Ureter (tissue), 1 donor: ENCODE measurements around the gene SBNO1. TPM values are rescaled to one million over a fixed set of nuclear protein-coding genes. Genes with fewer than 3 reads are reported as not detected.
"Not testable (repeated sequence)": the region's sequence is repeated elsewhere in the genome, so short reads cannot be mapped to it uniquely, and the experiment has no call there.

Experiments used
- DNase-seq: peaks from one replicate; pipeline ENCODE4 v3.0.0-alpha.2; 2020; ENCODE audit warnings: low spot score
- total RNA-seq: library from RNA; stranded (reverse); gene quantifications from one replicate; pipeline ENCODE4 v1.2.4, GENCODE V29; 2023
- donor health status: DM: yes; HTN: yes; CAD: no.

The SBNO1 gene
- 31.2 TPM for total RNA-seq

DNA sequence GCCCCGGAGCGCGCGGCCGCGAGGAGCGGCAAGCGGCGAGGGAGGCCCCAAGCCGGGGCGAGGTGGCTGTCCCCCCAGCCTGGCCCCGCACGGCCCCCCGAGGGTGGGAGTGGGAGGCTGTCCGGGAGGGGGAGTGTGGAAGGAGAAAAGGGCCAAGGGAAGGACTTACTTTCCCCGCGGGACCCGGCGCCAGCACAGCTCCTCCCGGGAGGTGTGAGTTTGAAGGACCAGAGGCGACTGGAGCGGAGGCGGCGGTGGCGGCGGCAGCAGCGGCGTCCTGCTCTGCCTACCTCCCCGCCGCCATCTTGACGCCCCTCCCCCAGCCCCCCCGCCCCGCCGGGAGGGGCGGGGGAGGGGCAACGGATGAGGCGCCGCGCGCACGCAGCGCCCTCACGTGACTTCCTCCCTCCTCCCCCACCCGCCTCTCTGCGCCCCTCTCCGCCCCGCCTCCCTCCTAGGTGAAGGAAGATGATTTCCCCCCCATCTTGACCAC lies at the start of gene SBNO1:
Gene SBNO1 (minus strand): TSS at position 316 of the 493 bp plus-strand sequence. CDS start 14,406 bp downstream, outside the sequence.
- peak; percentile 94 for DNase-seq

DNA sequence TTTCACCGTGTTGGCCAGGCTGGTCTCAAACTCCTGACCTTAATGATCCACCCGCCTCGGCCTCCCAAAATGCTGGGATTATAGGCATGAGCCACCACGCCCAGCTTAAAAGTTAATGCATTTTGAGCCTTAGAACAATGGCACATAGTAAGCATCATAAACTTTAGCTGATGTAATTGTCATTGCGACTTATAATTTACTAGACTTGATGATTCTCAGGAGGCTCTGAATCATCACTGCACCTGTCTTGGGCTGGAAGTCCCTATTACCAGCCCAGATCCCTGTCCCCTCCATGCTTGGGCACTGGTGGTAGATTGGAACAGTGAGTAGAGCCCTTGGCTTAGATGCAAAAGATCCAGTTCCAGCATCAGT lies 45.4 kb upstream of the SBNO1 start:
- DNase-seq, result no peak

DNA sequence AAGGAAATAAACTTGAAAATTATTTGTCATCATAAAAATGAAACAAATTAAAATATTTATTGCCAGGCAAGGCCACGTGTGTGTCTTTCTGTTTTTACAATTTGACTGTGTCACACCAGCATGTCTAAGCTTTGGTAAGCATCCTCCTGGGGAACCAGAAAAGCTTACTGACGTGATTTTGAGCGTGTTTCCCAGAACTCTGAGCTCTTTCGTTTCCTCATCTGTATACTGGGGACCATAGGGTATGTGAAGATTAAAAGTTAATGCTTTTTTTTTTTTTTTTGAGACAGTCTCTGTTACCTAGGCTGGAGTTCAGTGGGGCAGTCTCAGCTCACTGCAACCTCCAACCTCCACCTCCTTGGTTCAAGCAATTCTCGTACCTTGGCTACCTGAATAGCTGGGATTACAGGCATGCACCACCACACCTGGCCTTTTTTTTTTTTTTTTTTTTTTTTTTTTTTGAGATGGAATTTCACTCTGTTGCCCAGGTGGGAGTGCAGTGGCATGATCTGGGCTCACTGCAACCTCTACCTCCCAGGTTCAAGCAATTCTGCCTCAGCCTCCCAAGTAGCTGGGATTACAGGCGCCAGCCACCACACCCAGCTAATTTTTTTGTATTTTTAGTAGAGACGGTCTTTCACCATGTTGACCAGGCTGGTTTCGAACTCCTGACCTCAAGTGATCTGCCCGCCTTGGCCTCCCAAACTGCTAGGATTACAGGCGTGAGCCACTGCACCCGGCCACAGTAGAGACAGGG lies 44.8 kb upstream of the SBNO1 start:
- not testable (repeated sequence) for DNase-seq

DNA sequence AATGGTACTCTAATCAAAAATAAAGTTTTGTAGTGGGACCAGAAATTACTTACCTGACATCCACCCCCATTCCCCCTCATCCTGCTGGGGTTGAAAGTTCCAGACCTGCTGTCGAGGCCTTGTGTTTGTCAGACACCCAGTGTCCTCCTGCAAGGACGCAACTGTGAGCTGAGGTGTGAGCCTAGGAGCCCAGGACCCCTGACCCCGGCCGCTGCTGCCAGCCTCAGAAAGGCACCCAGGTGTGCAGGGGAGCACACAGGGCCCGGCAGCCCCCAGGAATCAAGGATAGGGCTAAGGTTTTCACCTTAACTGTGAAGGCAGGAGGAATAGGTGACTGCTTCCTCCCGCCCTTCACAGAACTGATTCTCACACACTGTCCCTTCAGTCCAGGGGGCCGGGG lies 44.0 kb upstream of the SBNO1 start:
- not testable (repeated sequence) for DNase-seq

DNA sequence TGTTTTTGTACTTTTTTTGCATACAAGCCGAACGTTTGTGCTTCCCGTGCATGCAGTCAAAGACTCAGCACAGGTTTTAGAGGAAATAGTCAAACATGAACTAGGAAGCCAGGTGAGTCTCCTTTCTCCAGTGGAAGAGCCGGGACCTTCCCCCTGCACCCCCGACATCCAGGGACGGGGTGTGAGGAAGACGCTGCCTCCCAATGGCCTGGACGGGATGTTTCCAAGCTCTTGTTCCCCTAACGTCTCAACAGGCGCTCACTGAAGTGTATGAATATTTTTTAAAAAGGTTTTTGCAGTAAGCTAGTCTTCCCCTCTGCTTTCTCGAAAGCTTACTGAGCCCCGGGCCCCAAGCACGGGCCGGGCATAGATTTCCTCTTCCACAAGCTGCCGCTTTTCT lies 43.3 kb upstream of the SBNO1 start:
- DNase-seq, result not testable (repeated sequence)

DNA sequence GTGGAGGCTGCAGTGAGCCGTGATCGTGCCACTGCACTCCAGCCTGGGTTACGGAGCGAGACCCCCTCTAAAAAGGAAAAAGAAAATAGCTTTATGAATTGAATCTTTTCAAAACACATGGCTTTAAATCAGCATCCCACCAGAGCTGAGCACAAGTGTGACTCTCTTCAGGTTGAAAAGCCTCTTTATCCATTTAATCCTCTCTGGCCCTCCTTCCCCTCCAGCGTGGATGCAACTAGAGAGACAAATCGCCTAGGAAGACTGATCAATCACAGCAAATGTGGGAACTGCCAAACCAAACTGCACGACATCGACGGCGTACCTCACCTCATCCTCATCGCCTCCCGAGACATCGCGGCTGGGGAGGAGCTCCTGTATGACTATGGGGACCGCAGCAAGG lies 42.6 kb upstream of the SBNO1 start:
- not testable (repeated sequence) for DNase-seq

DNA sequence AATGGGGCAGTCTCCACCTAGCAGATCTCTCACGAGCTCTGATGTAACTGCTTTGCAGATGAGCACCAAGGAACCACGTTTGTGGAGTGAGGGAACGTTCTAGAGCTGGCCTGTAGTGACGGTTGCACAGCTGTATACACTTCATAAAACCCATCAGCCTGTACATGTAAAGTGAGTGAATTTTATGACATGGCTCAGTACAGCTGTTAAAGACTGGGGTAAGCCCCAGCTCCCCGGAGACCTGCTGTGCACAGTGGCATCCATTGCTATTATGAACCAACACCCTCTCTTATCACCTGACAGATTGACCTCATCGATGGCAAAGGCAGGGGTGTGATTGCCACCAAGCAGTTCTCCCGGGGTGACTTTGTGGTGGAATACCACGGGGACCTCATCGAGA lies 39.9 kb upstream of the SBNO1 start:
- DNase-seq, result no peak

DNA sequence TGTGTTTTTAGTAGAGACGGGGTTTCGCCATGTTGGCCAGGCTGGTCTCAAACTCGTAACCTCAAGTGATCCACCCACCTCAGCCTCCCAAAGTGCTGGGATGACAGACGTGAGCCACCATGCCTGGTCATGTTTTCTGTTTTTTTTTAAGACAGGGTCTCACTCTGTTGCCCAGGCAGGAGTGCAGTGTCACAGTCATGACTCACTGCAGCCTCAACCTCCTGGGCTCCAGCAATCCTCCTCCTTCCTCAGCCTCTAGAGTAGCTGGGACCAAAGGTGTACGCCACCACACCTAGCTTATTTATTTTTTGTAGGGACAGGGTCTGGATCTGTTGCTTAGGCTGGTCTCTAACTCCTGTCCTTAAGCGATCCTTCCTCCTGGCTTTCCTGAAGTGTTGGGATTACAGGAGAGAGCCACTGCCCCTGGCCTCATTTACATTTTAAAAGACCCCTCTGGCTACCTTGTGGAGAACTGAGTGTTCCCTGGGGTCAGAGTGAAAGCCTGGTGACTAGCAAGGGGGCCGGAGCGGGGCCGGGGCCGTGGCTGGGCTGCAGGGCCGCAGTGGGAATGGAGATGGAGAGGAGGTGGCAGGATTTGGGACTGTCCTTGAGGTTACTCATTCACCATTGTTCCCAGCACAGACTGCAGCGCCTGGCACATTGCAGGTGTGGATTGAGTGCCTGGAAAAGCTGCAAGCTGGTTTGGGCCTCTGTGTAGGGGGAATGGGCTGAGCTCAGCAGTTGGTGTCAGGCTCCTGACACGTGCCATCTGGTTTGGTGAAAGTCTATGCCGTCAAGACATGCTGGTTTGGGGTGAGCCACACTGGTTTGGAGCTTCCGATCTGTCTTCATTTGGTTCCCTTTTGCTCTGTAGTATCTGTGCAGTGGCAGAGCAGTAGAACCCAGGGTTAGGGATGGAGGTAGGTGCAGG lies 37.4 kb upstream of the SBNO1 start:
- DNase-seq, result no peak

DNA sequence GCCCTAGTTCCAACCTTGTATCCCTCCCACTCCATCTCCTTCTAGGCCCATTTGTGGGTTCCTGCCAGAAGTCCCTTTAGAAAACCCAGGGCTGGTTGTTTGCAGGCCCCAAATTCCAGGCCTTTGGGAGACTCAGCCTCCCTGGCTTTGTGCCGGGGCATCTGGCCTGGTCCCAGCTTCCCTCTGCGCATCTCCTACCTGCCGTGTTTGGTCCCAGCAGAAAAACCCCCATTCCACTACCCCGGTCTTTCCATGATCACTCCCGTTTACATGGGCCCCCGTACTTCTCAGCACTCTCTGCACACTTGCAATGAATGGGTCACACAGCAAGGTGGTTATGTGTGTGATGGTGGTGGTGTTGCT lies 34.6 kb upstream of the SBNO1 start:
- no peak for DNase-seq

DNA sequence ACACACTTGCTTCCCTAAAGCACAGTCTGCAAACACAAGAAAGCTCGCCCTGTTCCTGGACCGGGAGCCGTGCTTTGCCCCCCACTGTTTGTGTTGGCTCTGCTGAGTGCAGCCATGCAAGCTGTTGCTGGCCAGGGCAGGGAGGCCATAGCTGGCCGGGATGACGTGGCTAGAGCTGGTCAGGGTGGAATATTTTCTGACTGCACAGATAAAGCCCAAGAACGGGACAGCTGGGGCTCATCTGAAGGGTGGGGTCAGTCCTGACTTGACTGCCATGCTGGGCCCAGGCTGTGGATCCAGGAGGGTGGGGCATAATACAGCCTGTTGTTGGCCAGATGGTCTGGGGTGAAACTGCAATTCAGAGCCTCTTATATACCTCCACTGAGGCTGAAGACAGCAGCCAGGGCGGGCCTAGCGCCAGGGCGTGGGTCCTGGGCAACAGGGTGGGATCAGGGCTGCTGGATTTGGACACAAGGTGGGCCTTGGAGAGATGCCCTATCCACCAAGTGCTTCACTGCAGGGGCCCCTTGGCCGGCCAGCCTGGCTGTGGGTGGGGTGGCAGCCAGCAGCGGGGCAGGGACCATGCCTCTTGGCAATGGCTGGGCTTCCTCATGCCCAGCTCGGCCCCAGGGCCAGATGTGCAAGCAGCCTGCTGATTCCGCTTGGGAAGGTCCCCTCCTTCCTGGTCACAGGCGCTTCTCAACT lies 34.1 kb upstream of the SBNO1 start:
- peak; percentile 74 for DNase-seq

DNA sequence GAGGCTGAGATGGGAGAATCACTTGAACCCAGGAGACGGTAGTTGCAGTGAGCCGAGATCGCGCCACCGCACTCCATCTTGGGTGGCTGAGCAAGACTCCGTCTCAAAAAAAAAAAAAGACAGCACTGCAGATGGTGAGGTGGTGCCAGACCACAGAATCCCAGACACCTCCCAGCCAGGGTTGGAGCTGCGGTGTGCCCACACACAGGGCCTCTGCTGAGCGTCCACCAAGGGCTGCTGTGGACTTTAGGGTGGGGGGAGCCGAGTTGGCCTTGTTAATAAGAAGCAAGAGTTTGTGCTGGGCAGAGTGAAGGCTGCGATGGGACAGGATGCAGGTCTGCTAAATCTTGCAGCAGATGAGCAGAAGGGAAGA lies 33.5 kb upstream of the SBNO1 start:
- no peak for DNase-seq

DNA sequence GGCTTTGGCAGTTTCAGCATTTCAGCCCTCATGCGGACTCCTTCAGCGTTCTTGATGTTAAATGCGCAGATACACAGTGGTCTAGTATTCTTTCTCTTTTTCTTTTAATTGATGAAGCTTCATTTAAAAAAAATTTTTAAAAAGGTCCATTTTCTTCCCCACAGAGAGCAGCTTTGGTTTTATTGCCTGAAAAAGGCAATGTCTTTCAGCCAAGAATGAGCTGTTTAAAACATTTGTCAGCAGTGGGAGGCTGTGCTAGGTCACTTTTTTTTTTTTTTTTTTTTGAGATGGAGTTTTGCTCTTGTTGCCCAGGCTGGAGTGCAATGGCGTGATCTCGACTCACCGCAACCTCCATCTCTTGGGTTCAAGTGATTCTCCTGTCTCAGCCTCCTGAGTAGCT lies 32.8 kb upstream of the SBNO1 start:
- no peak for DNase-seq

DNA sequence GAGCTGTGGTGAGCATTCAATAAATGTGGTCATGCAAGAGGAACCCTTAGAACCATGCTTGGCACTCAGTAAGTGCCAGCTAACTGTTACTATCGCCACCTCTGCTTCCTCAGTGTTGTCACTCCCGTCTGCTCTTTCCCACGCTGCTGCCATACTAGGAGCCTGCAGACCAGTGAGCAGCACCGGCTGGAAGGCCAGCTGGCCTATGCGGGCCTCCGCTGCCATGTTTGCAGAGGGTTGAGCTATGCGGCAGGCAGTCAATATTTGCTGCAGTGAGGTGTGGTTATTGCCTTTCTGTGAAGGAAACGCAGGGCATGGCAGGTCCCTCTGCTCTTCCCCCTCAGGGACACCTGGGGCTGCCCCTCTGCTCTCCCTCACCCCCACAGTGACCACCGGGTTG lies 32.3 kb upstream of the SBNO1 start:
- no peak for DNase-seq

DNA sequence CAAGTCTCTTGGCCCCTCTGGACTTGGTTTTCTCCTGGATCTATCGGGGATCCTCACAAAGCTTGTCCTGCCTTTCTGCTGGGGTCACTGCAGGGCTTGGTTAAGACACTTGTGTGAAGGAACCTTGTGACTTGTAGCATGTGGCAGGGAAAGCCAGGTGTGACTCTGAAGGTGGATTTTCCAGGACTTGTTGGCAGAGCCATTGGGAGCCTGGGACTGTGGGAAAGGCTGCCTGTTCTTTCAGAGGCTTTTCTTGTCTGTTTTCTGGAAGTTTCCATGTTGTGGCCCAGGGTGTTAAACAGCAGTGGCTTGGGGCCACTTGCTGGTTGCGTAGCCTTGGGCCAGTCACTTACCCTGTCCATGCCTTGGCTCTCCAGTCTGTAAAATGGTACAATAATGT lies 31.9 kb upstream of the SBNO1 start:
- no peak for DNase-seq

DNA sequence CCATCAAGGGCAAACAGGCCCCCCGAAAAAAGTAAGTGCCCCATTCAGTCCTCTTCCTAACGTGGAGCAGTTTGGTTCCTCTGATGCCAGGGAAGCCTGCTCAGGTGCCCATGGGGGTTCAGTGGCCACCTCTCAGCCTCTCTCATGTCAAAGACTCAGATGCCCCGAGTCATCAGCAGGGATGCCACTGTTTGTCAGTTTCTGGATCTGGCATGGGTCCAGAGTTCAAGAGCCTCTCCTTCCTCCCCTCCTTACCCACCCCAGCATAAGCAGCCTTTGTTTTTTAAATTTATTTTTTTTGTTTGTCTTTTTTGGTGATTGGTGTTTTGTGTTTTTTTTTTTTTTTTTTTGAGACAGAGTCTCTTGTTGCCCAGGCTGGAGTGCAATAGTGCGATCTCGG lies 30.6 kb upstream of the SBNO1 start:
- no peak for DNase-seq

DNA sequence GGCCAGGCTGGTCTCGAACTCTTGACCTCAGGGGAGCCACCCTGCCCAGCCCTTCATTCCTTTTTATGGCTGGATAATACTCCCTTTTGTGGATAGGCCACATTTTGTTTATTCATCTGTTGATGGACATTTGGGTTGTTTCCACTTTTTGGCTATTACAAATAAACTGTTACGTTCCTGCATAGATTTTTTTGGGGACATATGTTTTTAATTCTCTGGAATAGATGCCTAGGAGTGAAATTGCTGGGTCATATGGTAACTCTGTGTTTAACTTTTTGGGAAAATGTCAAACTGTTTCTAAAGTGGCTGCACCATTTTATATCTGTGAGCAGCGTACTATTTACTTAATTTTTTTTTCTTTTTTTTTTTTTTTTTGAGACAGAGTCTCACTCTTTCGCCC lies 29.1 kb upstream of the SBNO1 start:
- no peak for DNase-seq

DNA sequence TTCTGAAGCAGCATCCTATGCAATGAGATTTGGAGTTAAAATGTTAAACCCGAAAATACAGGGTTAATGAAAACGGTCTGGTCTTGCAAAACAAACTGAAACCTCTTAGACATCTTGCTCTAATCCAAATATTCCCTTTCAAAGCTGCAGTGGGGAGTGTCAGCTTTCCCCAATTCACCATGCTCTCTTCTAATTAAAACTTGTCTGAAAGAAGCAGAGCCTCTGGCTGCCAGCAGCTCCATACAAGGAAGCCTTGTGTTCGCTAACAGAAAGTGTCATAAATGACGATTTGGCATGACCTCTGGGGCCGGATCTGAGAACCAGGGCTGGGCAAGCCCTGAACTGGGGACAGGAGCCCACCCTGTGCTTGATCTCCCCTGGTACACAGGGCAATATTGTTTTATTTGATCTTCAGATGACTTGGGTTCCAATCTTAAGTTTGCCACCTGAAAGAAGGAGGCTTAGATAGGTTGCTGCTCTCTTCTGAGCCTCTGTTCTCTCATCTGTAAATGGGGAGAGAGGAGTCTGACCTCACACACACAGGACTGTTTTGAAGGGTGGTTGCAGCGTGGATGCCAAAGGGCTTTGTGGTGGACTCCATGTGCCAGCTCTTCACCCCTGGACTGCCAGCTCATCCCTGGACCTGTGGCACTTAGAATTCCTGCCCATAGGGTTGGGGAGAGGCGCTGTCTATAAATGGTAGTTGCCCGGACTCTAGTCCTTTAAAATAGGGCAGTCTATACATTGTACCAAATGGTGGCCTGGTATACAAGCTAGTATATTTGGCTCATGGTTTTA lies 27.1 kb upstream of the SBNO1 start:
- DNase-seq, result no peak

DNA sequence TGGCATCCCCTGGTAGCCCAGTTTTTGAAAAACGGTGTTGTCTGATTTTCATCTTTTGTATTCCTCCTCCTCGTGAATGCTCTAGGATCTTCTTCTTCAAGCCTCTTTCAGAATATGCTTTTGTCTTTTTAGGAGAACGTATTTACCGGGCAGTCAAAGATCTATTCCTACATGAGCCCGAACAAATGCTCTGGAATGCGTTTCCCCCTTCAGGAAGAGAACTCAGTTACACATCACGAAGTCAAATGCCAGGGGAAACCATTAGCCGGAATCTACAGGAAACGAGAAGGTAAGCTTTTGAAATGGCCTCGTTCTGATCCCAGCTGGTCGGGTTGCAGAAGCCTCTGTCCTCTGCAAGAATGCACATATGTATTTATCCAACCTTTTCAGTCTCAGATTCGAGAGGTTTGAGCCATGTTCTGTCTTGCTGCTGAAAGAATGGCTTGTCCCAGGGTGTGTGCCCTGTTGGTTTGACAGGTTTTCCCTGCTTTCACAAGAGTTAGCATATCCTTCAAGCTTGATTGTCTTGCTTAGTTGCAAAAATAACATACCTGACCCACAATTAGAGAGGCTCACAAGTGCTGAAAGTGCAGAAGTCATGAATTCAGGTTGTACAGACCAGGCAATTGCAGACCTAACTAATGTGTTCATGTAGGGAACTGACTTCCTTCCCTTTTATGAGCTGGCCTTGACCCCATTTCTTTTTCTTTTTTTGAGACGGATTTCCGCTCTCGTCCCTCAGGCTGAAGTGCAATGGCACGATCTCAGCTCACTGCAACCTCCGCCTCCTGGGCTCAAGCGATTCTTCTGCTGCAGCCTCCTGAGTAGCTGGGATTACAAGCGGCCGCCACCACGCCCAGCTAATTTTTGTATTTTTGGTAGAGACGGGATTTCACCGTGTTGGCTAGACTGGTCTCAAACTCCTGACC lies 26.1 kb upstream of the SBNO1 start:
- DNase-seq, result no peak

DNA sequence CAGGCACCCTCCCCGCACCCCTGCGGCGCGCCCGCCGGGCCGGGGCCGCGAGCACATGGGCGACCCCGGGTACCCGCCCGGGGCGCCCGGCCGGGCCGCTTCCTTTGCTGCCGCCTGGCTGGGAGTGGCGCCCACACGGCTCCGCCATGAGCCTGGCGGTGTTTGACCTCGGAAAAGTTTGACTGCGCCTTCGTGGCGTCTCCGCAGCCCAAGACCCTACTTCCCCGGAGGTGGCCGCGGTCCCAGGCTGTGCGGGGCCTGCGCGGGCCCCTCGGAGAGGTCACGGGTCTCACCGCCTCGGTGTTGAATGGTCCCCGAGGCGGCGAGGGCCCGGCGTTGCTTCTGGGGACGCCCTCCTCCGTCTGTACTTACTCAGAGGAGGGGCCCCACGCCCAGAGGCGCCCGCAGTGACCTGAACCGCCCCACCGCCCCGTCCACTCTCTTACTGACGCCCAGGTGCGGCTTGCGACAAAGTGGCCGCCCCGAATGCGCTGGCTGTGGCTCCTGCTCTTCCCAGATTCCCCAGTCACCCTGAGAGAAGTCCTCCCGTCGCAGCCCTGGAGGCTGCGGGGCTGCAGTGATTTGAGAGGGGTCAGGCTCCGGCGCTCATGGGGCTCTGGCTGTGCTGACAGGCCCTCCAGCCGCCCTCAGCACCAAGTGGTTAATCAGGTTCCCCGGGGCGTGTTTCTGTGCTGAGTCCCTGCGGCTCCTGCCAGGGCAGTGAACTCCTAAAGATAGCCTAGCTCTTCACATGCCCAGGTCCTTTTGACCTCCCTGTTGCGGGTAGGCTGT lies 25.1 kb upstream of the SBNO1 start:
- peak; percentile 62 for DNase-seq
